Measurements from ENCODE around the gene FAT3. TPM values are rescaled to one million over a fixed set of nuclear protein-coding genes. Genes with fewer than 3 reads are reported as not detected.

FAT3 gene
- total and polyA plus RNA-seq, 9 of the 15 experiments (the other 6 are each of a cell fraction or from before 2014, with no cell fraction given) = under 0.01 TPM; not detected in 7

GRCh38 chr11:92257536-92257935 lies 32.9 kb downstream of the FAT3 start:
- in situ Hi-C loops (cut with MboI) = no loop called here
- no peak overlapping the region for H3K4me3 ChIP-seq
- H3K36me3 ChIP-seq (ENCODE audit: control insufficient read depth, insufficient read depth, low read length) = no peaks in the 10 kb centered on the region
- H3K9ac ChIP-seq (ENCODE audit: insufficient read depth in 1 of 2, low read depth in 2 of 2, low read length in 2 of 2) = no peak overlapping the region
- no peak overlapping the region for H2AFZ ChIP-seq (ENCODE audit: low read depth, low read length)
- H3K4me1 ChIP-seq (replicated peaks in 1 of 2; ENCODE audit: control insufficient read depth in 2 of 2, insufficient read depth in 2 of 2, low read length in 2 of 2) = no peaks in the 10 kb centered on the region
- no peak overlapping the region for H3K4me2 ChIP-seq (ENCODE audit: insufficient read depth, low read length)
- no TSS peak for BruUV-seq (replicated peaks)
- no peaks in the 10 kb centered on the region for H3K27me3 ChIP-seq (ENCODE audit: control insufficient read depth in 2 of 2, insufficient read depth in 2 of 2, low read length in 2 of 2)
- no peaks in the 10 kb centered on the region for H3K9me1 ChIP-seq (ENCODE audit: control insufficient read depth, insufficient read depth, low read length)
- intact Hi-C loops (cut with micrococcal nuclease) = no loop called here
- 0% methylated on average over 4 of the region's 4 CpGs for WGBS (ENCODE audit: insufficient coverage, low coverage, missing lambda C conversion rate)
- ChIA-PET POLR2A (no interaction called here), CTCF (ENCODE audit: low intra/inter-chr PET ratio) (no interaction called here)
- ATAC-seq = no peak
- FAIRE-seq = no peak
- no peaks in the 10 kb centered on the region for H3K79me2 ChIP-seq (ENCODE audit: control insufficient read depth, insufficient read depth, low read length)
- no peak overlapping the region for H3K27ac ChIP-seq (ENCODE audit: extremely low read depth, low read depth, low read length)
- H4K20me1 ChIP-seq (replicated peaks; ENCODE audit: control insufficient read depth, insufficient read depth, low read length) = no peaks in the 10 kb centered on the region
- no peak for DNase-seq (ENCODE audit: extremely low read depth in 1 of 4, low spot score in 3 of 4)
- no peaks in the 10 kb centered on the region for H3K9me3 ChIP-seq (replicated peaks; ENCODE audit: control insufficient read depth, insufficient read depth, low read depth, low read length)
- no peak for TF ChIP-seq ELK1 (CRISPR knock-in tag; IDR thresholded peaks at IDR 0.05)
- no peak for TF ChIP-seq ZNF707 (CRISPR knock-in tag; conservative IDR thresholded peaks at IDR 0.05)
- no peak for TF ChIP-seq MBD2 (IDR thresholded peaks at IDR 0.05; ENCODE audit: borderline replicate concordance, low read depth)
- TF ChIP-seq ZNF592 (IDR thresholded peaks at IDR 0.05) = no peak
- no peak for TF ChIP-seq NR1H2 (CRISPR knock-in tag; IDR thresholded peaks at IDR 0.05)
- TF ChIP-seq HMGXB4 (CRISPR knock-in tag; IDR thresholded peaks at IDR 0.05) = no peak
- TF ChIP-seq ARID2 (IDR thresholded peaks at IDR 0.05) = no peak
- TF ChIP-seq KAT7 (CRISPR knock-in tag; IDR thresholded peaks at IDR 0.05; ENCODE audit: borderline replicate concordance) = no peak
- no peak for TF ChIP-seq PCBP2 (IDR thresholded peaks at IDR 0.05; ENCODE audit: low read depth, low read length, poor library complexity, severe bottlenecking)
- no peak for TF ChIP-seq HIVEP1 (CRISPR knock-in tag; IDR thresholded peaks at IDR 0.05)
- TF ChIP-seq ESRRB (CRISPR knock-in tag; IDR thresholded peaks at IDR 0.05; ENCODE audit: borderline replicate concordance) = no peak
- TF ChIP-seq TOE1 (IDR thresholded peaks at IDR 0.05; ENCODE audit: borderline replicate concordance) = no peak
- TF ChIP-seq TOE1 (CRISPR knock-in tag; IDR thresholded peaks at IDR 0.05; ENCODE audit: borderline replicate concordance, low read depth) = no peak
- no peak for TF ChIP-seq SETDB1 (IDR thresholded peaks at IDR 0.05; ENCODE audit: low read length)
